Mammary epithelial cell (primary cell): ENCODE data around the gene PUS10.

ENCODE experiments used
- CTCF ChIP-seq, 2 donors: IDR thresholded peaks in 1 of 2; conservative IDR thresholded peaks in 1 of 2; 2 replicates each; pipeline ENCODE4 v1.5.1; 2011 to 2012; ENCODE audit warnings: inconsistent platforms in 2 of 2, low read length in 2 of 2, mild to moderate bottlenecking in 2 of 2, control low read depth in 1 of 2, low read depth in 1 of 2; ENCODE audit not compliant: insufficient read depth in 1 of 2; ENCODE audit errors: extremely low read depth in 1 of 2
- EZH2 ChIP-seq: IDR thresholded peaks from 2 replicates; pipeline ENCODE4 v1.6.1; 2012; ENCODE audit warnings: low read length, inconsistent platforms, borderline replicate concordance

DNA sequence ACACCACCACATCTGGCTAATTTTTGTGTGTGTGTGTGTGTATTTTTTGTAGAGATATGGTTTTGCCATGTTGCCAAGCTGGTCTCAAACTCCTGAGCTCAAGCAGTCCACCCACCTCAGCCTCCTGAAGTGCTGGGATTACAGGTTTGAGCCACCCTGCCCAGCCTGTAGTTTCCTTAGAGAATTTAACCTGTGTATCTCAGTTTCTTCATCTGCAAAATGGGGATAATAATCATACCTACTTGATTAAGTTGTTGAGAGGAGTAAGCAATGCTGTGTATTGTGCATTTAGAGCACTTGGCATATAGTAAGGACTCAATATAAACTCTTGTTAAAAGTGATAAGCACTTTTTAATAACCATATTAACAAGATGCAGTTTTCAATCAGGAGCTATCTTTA lies 41.3 kb upstream of the PUS10 start:
- TF ChIP-seq CTCF (conservative IDR thresholded peaks at IDR 0.05 in 1 of 2, IDR thresholded peaks at IDR 0.05 in 1 of 2; ENCODE audit: extremely low read depth in 1 of 2, insufficient read depth in 1 of 2, low read depth in 1 of 2, low read length in 2 of 2) = no peak
- no peak for TF ChIP-seq EZH2
